NCI-H1048 (cell line): ENCODE results near the gene RNF207.

Experiments
- DNase-seq: peaks from one replicate; lab custom pipeline; 2025; lab: John Stamatoyannopoulos, UW

RNF207 gene

GRCh38 chr1:6174621-6175410 is 31.1 kb upstream of the RNF207 start:
- DNase-seq = no peak

- DNase-seq = no peak
These were observed 30.5 kb upstream of the RNF207 start for GRCh38 chr1:6175411-6175828.

GRCh38 chr1:6176779-6177178 is 29.1 kb upstream of the RNF207 start:
- DNase-seq = no peak

GRCh38 chr1:6177681-6178380 is 28.1 kb upstream of the RNF207 start:
- no peak for DNase-seq

GRCh38 chr1:6178751-6179563 is 27.0 kb upstream of the RNF207 start:
- DNase-seq = no peak

- no peak for DNase-seq
These were observed 26.2 kb upstream of the RNF207 start for GRCh38 chr1:6179564-6180175.

- DNase-seq = no peak
These were observed 25.6 kb upstream of the RNF207 start, which contains the start of gene CHD5 for GRCh38 chr1:6180268-6180706. CHD5 (minus strand) TSS chr1:6180321; CDS start chr1:6180023, 298 bp downstream.

GRCh38 chr1:6180707-6181311 is 25.1 kb upstream of the RNF207 start:
- DNase-seq = no peak

GRCh38 chr1:6181347-6181770 is 24.6 kb upstream of the RNF207 start:
- DNase-seq = no peak

- DNase-seq = no peak
These were observed 22.4 kb upstream of the RNF207 start for GRCh38 chr1:6183520-6183989.

- DNase-seq = no peak
These were observed 21.7 kb upstream of the RNF207 start for GRCh38 chr1:6184083-6184783.

- DNase-seq = peak; percentile 52
These were observed 20.8 kb upstream of the RNF207 start for GRCh38 chr1:6185151-6185550.

- no peak for DNase-seq
These were observed 20.1 kb upstream of the RNF207 start for GRCh38 chr1:6185635-6186382.

GRCh38 chr1:6188466-6188865 is 17.5 kb upstream of the RNF207 start:
- no peak for DNase-seq

GRCh38 chr1:6191968-6192367 is 14.0 kb upstream of the RNF207 start:
- DNase-seq = no peak

GRCh38 chr1:6197746-6198427 is 8.0 kb upstream of the RNF207 start:
- DNase-seq = no peak

- no peak for DNase-seq
These were observed 7.1 kb upstream of the RNF207 start for GRCh38 chr1:6198646-6199297.

GRCh38 chr1:6199298-6200187 is 6.4 kb upstream of the RNF207 start, which contains the start of gene RPL22:
RPL22 (minus strand) TSS chr1:6199595; CDS start chr1:6199573, 22 bp downstream.
- DNase-seq = peak; percentile 99
